GM12865 (cell line): ENCODE results near the gene TMTC2.

Source experiments
- DNase-seq: peaks from one replicate; pipeline ENCODE4 v3.0.0; 2010; ENCODE audit warnings: low read depth
- H3K4me3 ChIP-seq: 2 replicates; pipeline ENCODE4 v1.5.1; 2011; ENCODE audit warnings: mild to moderate bottlenecking, low read depth, low read length, control low read depth
- TF ChIP-seq, protein P1 (sequence below): IDR thresholded peaks from 2 replicates; pipeline ENCODE4 v1.5.1; 2011; ENCODE audit warnings: low read length, control low read depth, low read depth, inconsistent platforms; ENCODE audit not compliant: insufficient read depth; ENCODE audit errors: missing control alignments

The TMTC2 gene

DNA sequence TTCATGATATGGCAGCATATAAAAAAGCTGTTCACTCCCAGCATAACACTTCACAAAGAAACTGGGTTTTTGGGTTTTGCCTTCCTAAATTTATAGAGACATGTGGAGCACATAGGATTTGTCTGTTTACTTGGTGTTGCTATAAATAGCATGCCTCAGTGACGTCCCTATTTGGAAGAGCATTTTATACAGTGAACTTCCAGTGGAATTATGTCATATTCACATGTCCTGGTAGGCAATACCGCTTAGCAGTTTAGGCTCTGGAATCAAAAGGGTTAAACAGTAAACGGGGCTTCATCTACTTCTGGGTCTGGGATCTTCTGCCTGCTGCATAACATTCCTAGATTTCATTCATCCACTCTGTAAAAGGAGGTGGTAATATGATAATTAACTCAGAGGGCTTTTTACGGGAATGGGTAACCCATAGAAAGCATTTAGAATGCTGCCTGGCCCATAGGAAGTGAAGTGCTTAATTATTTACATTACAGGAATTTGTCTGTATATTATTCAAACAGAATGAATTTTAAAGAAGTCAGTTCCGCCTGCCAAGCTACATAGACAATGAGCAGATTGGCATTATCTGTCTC lies 396.1 kb downstream of the TMTC2 start:
- TF ChIP-seq, protein P1, sequence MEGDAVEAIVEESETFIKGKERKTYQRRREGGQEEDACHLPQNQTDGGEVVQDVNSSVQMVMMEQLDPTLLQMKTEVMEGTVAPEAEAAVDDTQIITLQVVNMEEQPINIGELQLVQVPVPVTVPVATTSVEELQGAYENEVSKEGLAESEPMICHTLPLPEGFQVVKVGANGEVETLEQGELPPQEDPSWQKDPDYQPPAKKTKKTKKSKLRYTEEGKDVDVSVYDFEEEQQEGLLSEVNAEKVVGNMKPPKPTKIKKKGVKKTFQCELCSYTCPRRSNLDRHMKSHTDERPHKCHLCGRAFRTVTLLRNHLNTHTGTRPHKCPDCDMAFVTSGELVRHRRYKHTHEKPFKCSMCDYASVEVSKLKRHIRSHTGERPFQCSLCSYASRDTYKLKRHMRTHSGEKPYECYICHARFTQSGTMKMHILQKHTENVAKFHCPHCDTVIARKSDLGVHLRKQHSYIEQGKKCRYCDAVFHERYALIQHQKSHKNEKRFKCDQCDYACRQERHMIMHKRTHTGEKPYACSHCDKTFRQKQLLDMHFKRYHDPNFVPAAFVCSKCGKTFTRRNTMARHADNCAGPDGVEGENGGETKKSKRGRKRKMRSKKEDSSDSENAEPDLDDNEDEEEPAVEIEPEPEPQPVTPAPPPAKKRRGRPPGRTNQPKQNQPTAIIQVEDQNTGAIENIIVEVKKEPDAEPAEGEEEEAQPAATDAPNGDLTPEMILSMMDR = no peak
- no peak overlapping the region for H3K4me3 ChIP-seq
- DNase-seq = no peak

DNA sequence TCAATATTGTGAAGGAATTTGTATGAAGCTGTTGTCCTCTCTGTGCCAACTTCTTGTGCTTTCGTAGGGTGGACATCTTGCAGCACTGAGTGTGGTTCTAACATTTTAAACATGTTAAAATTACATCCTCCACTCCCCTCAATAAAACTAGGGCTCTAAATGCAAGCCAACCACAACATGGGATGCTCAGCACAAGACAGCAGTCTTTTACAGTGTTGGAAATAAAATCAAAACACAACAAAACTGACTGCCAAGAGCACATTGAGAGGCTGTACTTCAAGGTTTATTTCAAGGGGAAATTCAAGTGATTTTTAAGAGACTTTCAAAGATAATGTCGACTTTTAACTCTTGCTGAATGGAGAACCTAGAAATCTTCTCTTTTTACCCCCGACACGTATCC lies 396.9 kb downstream of the TMTC2 start:
- no peak overlapping the region for H3K4me3 ChIP-seq
- no peak for DNase-seq
- TF ChIP-seq, protein P1 = no peak

DNA sequence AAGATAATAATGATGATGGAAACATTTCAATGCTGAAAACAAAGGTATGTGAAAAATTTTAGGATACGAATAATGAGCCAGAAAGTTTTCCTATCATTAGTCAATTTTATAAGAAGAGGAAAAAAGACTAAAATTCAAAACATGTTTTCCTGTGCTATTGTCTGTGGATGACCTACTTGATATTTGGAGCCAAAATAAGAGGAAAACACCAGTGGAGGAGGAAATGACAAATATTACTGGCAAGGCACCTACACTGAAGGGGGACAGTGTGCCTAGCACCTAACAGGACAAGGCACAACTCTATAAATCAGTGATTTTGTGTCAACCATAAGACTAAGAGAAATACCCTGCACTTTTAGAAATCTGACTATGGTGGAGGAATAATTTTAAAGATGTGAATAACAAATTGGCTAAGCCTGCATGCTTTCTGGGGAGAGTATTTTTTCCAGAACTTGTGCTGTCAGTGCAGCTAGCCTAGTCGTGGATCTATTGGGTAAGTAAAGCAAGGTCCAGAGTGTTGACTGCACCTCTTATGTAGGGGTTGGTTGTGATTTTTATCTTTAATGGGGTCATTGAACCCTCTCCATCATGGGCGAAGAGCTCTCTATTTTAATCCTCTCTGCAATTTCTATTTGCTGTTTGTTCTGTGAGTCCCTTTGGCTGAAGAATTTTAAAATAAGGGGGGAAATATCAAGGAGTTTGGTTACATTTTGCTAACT lies 398.0 kb downstream of the TMTC2 start:
- no peak overlapping the region for H3K4me3 ChIP-seq
- TF ChIP-seq, protein P1 = no peak
- no peak for DNase-seq

DNA sequence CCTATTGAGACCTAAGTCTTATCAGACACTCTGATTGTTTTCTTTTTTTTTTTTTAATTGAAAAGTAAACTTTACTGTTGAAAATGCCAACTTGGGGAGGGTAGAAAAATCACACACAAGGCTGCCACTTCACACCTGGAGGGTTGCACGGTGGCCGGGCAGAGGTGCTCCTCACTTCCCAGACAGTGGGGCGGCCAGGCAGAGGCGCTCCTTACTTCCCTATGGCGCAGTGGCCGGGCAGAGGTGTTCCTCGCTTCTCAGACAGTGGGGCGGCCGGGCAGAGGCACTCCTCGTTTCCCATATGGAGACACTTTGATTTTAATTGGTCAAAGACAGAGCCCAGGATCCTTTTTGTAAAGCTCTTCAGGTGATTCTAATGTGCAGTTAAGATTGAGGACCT lies 399.3 kb downstream of the TMTC2 start:
- no peak overlapping the region for H3K4me3 ChIP-seq
- no peak for DNase-seq
- TF ChIP-seq, protein P1 = no peak

DNA sequence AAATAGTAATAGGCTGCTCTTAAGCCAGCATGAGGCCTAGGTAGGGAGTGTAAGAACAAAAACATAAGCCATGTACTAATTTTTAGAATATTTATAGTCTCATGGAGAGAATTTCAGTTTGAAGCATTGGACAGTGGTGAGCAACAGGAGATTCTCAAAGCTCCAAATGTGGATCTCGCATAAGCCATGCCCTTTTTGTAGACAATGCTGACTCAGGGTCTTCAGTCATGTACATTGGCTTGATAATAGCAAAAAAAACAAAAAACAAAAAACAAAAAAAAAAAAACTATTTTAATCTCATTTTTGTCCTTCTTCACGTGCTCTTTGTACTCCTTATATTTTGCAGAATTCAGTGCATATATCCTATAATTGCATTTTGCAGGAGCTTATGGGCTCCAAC lies 402.9 kb downstream of the TMTC2 start:
- no peak overlapping the region for H3K4me3 ChIP-seq
- TF ChIP-seq, protein P1 = no peak
- no peak for DNase-seq

DNA sequence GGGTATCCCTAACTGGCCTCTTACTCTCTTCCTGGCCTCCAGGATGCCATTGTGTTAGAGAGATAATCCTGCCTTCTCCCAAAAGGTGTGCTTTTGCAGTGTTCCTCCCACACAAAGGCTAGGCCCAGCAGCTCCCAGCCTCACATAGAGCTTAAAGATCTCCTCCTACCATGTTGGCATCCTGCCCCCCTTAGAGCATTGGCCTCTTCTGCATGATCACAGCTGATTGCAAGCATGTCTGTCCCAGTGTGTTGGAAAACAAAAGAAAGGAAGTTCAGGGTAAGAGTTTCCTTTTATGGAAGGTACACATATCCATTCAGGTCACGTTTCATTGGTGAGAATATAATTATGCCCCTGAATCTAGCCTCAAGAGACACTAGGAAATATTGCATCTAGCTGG lies 405.4 kb downstream of the TMTC2 start:
- no peak overlapping the region for H3K4me3 ChIP-seq
- TF ChIP-seq, protein P1 = no peak
- no peak for DNase-seq

DNA sequence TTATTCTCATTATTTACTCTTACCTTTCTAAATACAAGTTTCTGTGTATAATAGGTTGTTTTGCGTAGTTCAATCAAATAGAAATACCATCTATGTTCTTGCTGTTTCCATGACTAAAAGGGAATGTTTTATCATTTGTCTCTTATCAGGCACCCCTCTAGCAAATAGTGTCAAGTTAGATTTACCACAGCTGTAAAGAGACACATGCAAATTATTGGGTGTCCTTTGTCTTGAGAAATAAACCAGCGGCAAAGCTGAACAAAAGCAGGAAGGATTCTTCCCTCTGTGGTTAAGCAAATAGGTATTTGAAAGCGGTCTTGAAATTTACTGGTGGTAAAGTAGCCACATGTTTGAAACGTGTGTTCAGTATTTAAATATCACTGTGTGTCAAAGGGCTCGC lies 405.9 kb downstream of the TMTC2 start:
- no peak for DNase-seq
- no peak overlapping the region for H3K4me3 ChIP-seq
- TF ChIP-seq, protein P1 = no peak
